ENCODE data around the gene ANGPTL8. TPM values are rescaled to one million over a fixed set of nuclear protein-coding genes. Genes with fewer than 3 reads are reported as not detected.

The ANGPTL8 gene
- not detected for total RNA-seq
- not detected for polyA plus RNA-seq (ENCODE audit: insufficient read depth, low read depth, low replicate concordance)
- long read RNA-seq, donor 1 = 0 reads
- long read RNA-seq, donor 2 = 0 reads

DNA sequence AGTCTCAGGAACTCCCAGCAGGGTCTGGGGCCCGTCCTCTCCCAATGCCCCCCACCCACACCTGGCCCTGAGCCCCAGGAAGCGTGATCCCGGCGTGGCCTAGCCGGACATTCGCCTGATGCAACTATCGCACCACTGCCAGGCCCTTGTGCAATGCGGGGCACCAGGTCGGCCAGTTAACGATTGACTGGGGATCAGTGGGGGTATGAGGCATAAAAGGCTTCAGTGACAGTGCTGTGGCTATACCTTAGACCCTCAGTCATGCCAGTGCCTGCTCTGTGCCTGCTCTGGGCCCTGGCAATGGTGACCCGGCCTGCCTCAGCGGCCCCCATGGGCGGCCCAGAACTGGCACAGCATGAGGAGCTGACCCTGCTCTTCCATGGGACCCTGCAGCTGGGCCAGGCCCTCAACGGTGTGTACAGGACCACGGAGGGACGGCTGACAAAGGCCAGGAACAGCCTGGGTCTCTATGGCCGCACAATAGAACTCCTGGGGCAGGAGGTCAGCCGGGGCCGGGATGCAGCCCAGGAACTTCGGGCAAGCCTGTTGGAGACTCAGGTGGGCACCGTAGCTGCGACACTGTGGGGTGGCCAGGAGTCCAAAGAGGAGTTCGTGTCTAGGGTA, at the start of gene ANGPTL8:
Gene ANGPTL8, plus strand, starts transcription at position 243 of the 624 bp plus-strand sequence. Its CDS starts 19 bp downstream, at position 262.
- Histone ChIP-seq H3K9me3 (no peaks in the 10 kb centered on the region), H3K27me3 (no peaks in the 10 kb centered on the region), H3K4me3 (no peak within 1 kb of the TSS), H3K27ac (no peak within 1 kb of the TSS), H3K4me1 (peaks cover 9% of the 10 kb centered on the region), H3K36me3 (ENCODE audit: low read depth, missing control alignments) (no peaks in the 10 kb centered on the region)
- TF ChIP-seq POLR2A (IDR thresholded peaks at IDR 0.05) = no peak
- TF ChIP-seq, protein P1, sequence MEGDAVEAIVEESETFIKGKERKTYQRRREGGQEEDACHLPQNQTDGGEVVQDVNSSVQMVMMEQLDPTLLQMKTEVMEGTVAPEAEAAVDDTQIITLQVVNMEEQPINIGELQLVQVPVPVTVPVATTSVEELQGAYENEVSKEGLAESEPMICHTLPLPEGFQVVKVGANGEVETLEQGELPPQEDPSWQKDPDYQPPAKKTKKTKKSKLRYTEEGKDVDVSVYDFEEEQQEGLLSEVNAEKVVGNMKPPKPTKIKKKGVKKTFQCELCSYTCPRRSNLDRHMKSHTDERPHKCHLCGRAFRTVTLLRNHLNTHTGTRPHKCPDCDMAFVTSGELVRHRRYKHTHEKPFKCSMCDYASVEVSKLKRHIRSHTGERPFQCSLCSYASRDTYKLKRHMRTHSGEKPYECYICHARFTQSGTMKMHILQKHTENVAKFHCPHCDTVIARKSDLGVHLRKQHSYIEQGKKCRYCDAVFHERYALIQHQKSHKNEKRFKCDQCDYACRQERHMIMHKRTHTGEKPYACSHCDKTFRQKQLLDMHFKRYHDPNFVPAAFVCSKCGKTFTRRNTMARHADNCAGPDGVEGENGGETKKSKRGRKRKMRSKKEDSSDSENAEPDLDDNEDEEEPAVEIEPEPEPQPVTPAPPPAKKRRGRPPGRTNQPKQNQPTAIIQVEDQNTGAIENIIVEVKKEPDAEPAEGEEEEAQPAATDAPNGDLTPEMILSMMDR (IDR thresholded peaks at IDR 0.05) = no peak
- 98 to 100% methylated on average over 3 to 20 of the region's 23 CpGs for WGBS, 2 donors
- intact Hi-C loops (cut with DNase I; ENCODE audit: low total_unique reads) = no loop called here
- DNase-seq = no peak

- no peaks in the 10 kb centered on the region for H3K36me3 ChIP-seq (ENCODE audit: low read depth, missing control alignments)
- no peak for DNase-seq
- no peaks in the 10 kb centered on the region for H3K9me3 ChIP-seq
- H3K4me1 ChIP-seq = peaks cover 8% of the 10 kb centered on the region
- no peaks in the 10 kb centered on the region for H3K27me3 ChIP-seq
- intact Hi-C loops (cut with DNase I; ENCODE audit: low total_unique reads) = no loop called here
- H3K4me3 ChIP-seq = no peak overlapping the region
- 61 to 70% methylated on average over 8 of the region's 8 CpGs for WGBS, 2 donors
- TF ChIP-seq, protein P1 (IDR thresholded peaks at IDR 0.05) = no peak
- TF ChIP-seq POLR2A (IDR thresholded peaks at IDR 0.05) = no peak
- H3K27ac ChIP-seq = peak overlapping the region in 1 of 2 donors; percentile 77
Measured at GRCh38 chr19:11190501-11190900, 48.9 kb upstream of the ANGPTL8 start.

GRCh38 chr19:11191273-11191755, 48.1 kb upstream of the ANGPTL8 start:
- Histone ChIP-seq H3K27ac (peak overlapping the region; percentile 20 to 77), H3K4me3 (no peak overlapping the region), H3K4me1 (peaks cover 11% of the 10 kb centered on the region), H3K9me3 (no peaks in the 10 kb centered on the region), H3K27me3 (no peaks in the 10 kb centered on the region), H3K36me3 (ENCODE audit: low read depth, missing control alignments) (no peaks in the 10 kb centered on the region)
- TF ChIP-seq, protein P1 (IDR thresholded peaks at IDR 0.05) = no peak
- no peak for TF ChIP-seq POLR2A (IDR thresholded peaks at IDR 0.05)
- DNase-seq = peak; percentile 67
- intact Hi-C loops (cut with DNase I; ENCODE audit: low total_unique reads) = no loop called here
- 41 to 50% methylated on average over 7 to 8 of the region's 8 CpGs for WGBS, 2 donors

DNA sequence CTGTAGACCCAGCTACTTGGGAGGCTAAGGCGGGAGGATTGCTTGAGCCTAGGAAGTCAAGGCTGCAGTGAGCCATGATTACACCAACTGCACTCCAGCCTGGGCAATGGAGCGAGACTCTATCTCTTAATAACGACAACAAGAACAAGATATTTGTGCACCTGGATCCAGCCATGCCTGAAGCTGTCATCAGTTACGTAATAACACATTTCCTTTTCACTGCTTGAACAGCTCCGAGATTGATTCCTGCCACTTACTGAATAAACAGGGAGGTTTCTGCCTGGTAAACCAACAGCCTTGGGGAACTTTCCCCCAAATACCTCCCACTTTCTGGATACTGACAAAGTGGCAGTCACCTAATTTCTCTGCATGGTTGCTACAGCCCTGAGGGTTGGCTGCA, 47.5 kb upstream of the ANGPTL8 start:
- TF ChIP-seq, protein P1 (IDR thresholded peaks at IDR 0.05) = no peak
- TF ChIP-seq POLR2A (IDR thresholded peaks at IDR 0.05) = no peak
- DNase-seq = no peak
- Histone ChIP-seq H3K27me3 (no peaks in the 10 kb centered on the region), H3K27ac (peak overlapping the region in 1 of 2 donors; percentile 77), H3K4me1 (peaks cover 11% of the 10 kb centered on the region), H3K36me3 (ENCODE audit: low read depth, missing control alignments) (no peaks in the 10 kb centered on the region), H3K9me3 (no peaks in the 10 kb centered on the region), H3K4me3 (no peak overlapping the region)
- intact Hi-C loops (cut with DNase I; ENCODE audit: low total_unique reads) = no loop called here
- 76 to 86% methylated on average over 5 of the region's 5 CpGs for WGBS, 2 donors
